ENCODE data around the gene ARPC1A.
"Not testable (repeated sequence)": the region's sequence is repeated elsewhere in the genome, so short reads cannot be mapped to it uniquely, and the experiment has no call there.

The ARPC1A gene

DNA sequence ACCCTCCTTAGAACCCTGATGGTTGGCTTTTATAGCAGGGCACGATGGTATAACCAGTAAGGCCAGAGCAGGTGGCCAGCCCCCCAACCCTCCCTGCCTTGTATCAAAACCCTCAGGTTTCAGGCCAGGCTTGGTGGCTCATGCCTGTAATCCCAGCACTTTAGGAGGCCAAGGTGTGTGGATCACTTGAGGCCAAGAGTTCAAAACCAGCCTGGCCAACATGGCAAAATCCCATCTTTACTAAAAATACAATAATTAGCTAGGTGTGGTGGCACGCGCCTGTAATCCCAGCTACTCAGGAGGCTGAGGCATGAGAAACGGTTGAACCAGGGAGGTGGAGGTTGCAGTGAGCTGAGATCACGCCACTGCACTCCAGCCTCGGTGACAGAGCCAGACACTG is 3.0 kb upstream of the ARPC1A start:
- DNase-seq (ENCODE audit: low spot score) = not testable (repeated sequence)

DNA sequence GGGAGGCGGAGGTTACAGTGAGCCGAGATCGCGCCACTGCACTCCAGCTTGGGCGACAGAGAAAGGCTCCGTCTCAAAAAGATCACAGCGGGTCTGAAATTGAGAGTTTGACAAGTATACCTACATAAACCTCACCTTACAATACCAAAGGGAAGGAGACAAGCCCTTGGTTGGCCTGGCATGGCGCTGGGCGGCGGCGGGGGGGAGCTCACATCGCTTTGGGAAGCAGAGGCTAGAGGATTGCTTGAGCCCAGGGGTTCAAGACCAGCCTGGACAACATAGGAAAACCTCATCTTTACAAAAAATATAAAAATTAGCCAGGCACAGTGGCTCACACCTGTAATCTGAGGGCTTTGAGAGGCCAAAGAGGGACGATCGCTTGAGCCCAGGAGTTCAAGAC is 1.1 kb upstream of the ARPC1A start:
- DNase-seq (ENCODE audit: low spot score) = no peak

DNA sequence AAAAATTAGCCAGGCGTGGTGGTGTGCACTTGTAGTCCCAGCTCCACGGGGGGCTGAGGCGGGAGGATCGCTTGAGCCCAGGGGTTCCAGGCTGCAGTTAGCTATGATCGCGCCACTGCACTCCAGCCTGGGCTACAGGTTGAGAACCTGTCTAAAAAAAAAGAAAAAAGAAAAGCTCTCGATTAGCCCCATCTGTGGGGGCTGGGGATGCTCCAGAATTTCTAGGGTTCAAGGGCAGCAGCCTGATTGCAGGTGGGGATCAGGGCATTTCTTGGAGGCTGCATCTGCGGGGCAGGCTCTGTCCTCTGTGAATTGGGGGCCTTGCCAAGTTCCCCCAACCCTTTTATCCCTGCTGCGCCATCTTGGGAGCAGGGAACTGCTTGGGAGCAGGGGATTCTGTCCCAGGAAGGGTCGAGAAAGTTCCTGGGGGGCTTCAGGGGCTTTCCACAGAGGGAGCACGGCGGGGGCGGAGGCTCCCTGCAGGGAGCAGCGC is 651 bp upstream of the ARPC1A start:
- DNase-seq (ENCODE audit: low spot score) = no peak

DNA sequence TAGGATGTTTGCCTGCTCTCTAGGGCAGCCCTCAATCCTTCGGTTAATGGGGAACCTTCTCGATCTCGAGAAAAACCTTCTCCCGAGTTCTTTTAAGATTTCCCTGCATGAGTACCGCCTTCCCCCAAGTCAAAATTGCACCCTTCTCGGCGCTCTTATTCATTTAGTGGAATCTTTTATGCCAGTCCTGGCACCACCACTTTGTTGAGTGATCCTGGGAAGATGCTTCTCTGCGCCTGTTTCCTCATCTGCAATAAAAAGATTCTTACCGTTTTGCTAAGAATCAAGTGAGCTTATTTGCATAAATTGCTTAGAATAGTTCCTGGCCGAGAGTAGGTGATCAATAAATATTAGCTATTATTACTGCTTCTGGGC is 697 bp downstream of the ARPC1A start:
- DNase-seq (ENCODE audit: low spot score) = no peak

DNA sequence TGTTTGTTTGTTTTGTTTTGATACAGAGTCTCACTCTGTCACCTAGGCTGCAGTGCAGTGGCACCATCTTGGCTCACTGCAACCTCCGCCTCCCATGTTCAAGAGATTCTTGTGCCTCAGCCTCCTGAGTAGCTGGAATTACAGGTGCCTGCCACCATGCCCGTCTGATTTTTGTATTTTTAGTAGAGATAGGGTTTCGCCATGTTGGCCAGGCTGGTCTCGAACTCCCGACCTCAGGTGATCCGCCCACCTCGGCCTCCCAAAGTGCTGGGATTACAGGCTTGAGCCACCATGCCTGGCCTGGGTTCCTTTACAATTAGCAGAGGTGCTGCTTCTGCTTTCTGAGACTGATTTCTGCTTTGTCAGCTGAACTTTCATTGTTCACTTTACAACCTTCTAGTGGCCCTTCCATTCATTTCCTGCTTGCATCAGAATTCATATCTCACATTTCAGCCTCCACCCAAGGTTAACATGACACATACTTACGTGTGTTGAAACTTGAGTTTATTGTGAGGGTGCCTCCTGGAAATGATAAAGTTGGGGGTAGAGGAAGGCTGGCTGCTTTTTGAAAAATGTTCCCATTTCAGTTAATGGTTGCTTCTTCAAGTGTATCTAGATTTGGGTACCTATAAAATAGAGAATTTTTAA is 4.7 kb downstream of the ARPC1A start:
- peak; percentile 81 for DNase-seq (ENCODE audit: low spot score)

DNA sequence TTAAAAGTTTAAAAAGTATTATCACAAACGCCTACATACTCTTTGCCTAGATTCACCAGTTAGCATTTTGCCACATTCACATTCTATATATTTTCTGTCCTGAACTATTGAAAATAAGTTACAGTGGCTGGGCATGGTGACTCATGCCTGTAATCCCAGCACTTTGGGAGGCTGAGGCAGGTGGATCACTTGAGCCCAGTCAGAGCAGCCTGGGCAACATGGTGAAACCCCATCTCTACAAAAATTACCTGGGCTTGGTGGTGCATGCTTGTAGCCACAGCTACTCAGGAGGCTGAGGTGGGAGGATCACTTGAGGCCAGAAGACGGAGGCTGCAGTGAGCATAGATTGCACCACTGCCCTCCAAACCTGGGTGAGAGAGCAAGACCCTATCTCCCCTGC is 5.3 kb downstream of the ARPC1A start:
- peak; percentile 43 for DNase-seq (ENCODE audit: low spot score)

GRCh38 chr7:99339595-99339994 is 13.9 kb downstream of the ARPC1A start:
- no peak for DNase-seq (ENCODE audit: low spot score)

GRCh38 chr7:99340659-99341058 is 15.0 kb downstream of the ARPC1A start:
- no peak for DNase-seq (ENCODE audit: low spot score)

DNA sequence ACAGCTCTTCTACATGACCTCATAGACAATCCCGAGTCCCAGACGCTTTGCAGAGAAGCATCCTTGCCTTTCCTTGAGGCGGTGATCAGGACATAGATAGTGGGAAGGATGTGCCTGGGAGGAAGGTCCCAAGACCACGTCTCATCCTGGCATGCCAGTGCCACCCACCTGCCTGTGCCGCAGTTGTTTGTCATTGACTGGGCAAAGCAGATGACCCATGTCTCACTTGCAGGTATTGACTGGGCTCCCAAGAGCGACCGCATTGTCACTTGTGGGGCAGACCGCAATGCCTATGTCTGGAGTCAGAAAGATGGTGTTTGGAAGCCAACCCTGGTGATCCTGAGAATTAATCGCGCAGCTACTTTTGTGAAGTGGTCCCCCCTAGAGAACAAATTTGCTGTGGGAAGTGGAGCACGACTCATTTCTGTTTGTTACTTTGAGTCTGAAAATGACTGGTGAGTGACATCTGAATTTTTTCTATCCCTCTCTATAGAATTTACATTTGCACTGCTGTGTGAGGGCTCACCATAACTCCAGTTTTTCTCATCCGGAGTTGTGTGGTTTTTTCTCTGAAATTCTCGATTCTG is 18.5 kb downstream of the ARPC1A start:
- DNase-seq (ENCODE audit: low spot score) = no peak

DNA sequence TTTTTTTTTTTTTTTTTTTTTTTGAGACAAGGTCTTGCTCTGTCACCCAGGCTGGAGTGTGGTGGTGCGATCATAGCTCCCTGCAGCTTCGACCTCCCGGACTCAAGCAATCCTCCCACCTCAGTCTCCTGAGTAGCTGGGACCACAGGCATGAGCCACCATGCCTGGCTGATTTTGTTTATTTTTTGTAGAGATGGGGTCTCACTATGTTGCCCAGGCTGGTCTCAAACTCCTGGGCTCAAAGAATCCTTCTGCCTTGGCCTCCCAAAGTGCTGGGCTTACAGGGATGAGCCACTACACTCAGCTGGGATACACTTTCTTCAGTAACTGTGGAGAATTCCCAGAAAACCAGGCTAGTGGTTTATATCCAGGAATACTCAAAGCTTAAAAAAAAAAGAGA is 24.9 kb downstream of the ARPC1A start:
- DNase-seq (ENCODE audit: low spot score) = not testable (repeated sequence)

- DNase-seq (ENCODE audit: low spot score) = no peak
Measured at GRCh38 chr7:99352247-99352646, 26.5 kb downstream of the ARPC1A start.

- DNase-seq (ENCODE audit: low spot score) = no peak
Measured at GRCh38 chr7:99355098-99355497, 29.4 kb downstream of the ARPC1A start.

- DNase-seq (ENCODE audit: low spot score) = no peak
Measured at GRCh38 chr7:99357701-99358490, 32.2 kb downstream of the ARPC1A start.

GRCh38 chr7:99358521-99358920 is 32.8 kb downstream of the ARPC1A start:
- DNase-seq (ENCODE audit: low spot score) = not testable (repeated sequence)

DNA sequence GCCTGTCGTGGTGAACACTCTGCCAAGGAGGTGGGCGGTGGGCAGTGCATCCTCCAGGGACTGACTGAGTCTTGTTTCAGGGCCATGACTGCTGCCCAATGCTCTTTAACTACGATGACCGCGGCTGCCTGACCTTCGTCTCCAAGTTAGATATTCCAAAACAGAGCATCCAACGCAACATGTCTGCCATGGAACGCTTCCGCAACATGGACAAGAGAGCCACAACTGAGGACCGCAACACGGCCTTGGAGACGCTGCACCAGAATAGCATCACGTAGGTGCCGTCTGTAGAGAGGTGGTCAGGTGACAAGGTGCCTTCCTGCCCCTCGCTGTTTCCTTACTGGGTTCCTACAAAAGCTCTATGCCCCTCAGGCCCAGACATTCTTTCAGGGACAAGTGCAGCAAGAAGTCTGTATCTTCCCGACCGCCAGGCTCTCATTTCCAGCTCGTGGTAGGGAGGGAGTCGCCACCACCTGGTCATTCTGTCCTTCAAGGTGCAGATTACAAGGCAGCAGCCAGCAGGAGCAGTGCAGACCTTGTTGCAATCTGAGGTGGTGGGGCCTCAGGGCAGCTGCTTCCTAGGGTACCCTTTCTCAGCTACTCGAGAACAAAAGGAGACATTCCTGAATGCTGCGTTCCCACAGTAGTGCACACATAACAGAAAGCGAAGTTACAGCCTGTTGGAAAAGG is 33.9 kb downstream of the ARPC1A start:
- no peak for DNase-seq (ENCODE audit: low spot score)

DNA sequence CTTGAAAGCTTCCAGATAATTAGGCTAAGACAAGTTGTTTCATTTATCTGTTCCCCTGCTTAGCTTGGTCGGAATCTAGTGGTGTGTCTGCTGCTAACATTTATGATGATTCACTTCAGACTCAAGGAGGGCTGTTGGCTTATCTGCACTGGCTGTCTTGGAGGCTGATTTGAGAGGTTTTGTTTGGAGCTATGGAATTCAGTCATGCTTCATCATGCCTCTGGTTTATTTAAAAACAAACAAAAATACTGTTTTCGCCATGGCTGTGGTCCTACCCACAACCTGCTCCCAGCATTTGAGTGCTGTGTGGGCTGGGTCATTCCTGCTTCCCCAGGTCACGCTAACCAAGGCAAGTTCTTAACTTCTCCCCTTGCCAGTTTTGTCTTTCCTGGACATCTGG is 37.1 kb downstream of the ARPC1A start:
- no peak for DNase-seq (ENCODE audit: low spot score)

GRCh38 chr7:99363286-99363685 is 37.6 kb downstream of the ARPC1A start:
- DNase-seq (ENCODE audit: low spot score) = no peak

GRCh38 chr7:99365318-99366141 is 39.8 kb downstream of the ARPC1A start:
- peak; percentile 55 for DNase-seq (ENCODE audit: low spot score)

GRCh38 chr7:99366646-99367045 is 40.9 kb downstream of the ARPC1A start:
- no peak for DNase-seq (ENCODE audit: low spot score)

DNA sequence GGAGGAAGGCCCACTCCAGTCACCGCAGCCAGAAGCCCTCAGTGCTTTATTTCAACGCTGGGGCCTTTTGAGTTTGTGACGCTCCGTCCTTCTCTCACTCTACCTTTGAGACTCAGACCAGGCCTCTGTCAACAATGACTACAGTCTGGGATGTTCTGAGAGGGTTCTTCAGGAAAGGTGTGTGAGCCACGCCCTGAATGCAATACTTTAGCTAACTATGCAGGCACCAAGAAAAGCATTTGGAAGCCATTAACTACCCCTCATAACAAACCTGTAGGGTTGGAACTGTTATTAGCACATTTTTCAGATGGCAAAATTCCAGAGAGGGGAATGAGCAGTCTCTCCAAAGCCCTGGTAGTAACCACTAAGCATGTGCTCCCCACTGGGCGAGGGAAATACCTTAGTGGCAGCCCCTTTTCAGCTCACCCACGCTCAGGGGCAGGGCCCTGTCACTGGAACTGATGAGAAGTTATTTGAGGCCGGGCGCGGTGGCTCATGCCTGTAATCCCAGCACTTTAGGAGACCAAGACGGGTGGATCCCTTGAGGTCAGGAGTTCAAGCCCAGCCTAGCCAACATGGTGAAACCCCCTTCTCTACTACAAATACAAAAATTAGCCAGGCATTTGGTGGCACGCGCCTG is 43.2 kb downstream of the ARPC1A start:
- DNase-seq (ENCODE audit: low spot score) = no peak

DNA sequence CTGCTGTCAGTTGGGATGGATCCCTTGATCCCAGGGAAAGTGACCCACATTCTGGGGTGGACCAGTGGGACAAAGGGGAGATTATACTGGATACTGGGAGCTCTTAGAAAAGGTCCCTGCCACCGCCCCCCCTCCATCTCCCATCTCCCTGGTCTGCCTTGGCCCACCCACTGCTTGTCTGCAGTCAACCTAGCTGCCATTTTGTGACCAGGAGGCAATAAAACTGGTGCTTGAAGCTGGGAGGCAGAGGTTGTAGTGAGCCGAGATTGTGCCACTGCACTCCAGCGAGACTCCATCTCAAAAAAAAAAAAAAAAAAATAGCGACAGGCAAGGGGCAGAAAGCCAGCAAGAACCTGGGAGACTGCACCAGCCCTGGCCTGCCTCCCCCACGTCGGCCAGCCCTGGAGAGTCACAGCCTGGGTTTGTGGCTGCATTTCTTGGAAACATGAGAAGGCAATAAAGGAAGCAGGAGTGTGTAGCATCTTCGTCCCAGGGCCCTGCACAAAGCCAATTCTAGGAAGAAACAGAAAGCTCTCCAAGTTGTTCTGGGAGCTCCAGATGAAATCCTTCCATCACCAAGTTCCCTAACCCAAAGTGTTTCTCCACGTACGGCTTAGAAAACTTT is 44.2 kb downstream of the ARPC1A start:
- no peak for DNase-seq (ENCODE audit: low spot score)

Measured in kidney tubule cell (primary cell).